ENCODE results near the gene CDC42EP5. TPM values are rescaled to one million over a fixed set of nuclear protein-coding genes. Genes with fewer than 3 reads are reported as not detected.

The CDC42EP5 gene
- polyA plus RNA-seq, 3 donors, result not detected

- WGBS (ENCODE audit: insufficient coverage), result 94% methylated on average over 11 of the region's 27 CpGs
These were observed 11.9 kb downstream of the CDC42EP5 start for GRCh38 chr19:54461210-54461609.

GRCh38 chr19:54460230-54461005 is 12.7 kb downstream of the CDC42EP5 start:
- Histone ChIP-seq H2AFZ (ENCODE audit: insufficient read depth, low read depth, low read length, poor library complexity, severe bottlenecking) (no peak overlapping the region), H3K9ac (ENCODE audit: insufficient read depth, low read length, poor library complexity, severe bottlenecking) (no peak overlapping the region), H3K4me2 (replicated peaks; ENCODE audit: extremely low read depth, low read length, poor library complexity, severe bottlenecking) (no peak overlapping the region), H3K9me3 (replicated peaks in 1 of 2; ENCODE audit: control insufficient read depth in 1 of 2, insufficient read depth in 1 of 2, low read length in 2 of 2) (peaks cover 0 to 3% of the 10 kb centered on the region in 2 donors), H3K4me1 (ENCODE audit: control insufficient read depth in 1 of 2, insufficient read depth in 2 of 2, low read length in 2 of 2) (peaks cover 33 to 42% of the 10 kb centered on the region in 2 donors), H3K79me2 (ENCODE audit: insufficient read depth, low read length) (peaks cover 48% of the 10 kb centered on the region), H3K36me3 (replicated peaks in 1 of 2; ENCODE audit: control insufficient read depth in 1 of 2, insufficient read depth in 2 of 2, low read length in 2 of 2) (peaks cover 67 to 68% of the 10 kb centered on the region in 2 donors), H3K27ac (ENCODE audit: low read depth in 1 of 2, low read length in 2 of 2) (no peak overlapping the region), H4K20me1 (ENCODE audit: insufficient read depth, low read length) (peaks cover 75% of the 10 kb centered on the region), H3K27me3 (ENCODE audit: control insufficient read depth in 2 of 2, insufficient read depth in 2 of 2, low read length in 2 of 2) (peaks cover 0 to under 1% of the 10 kb centered on the region in 2 donors), H3K4me3 (replicated peaks in 1 of 3; ENCODE audit: low read depth in 2 of 3, low read length in 3 of 3) (no peak overlapping the region)
- intact Hi-C loops (cut with micrococcal nuclease), result no loop called here
- H3K27ac Mint-ChIP-seq, result peak overlapping the region in 1 of 7 donors; percentile 55
- no peak overlapping the region for H3K4me3 Mint-ChIP-seq
- H3K27me3 Mint-ChIP-seq (ENCODE audit: low read depth in 3 of 3), result peaks cover under 1 to 7% (median 5%) of the 10 kb centered on the region in 3 donors
- DNase-seq, result no peak
- TF ChIP-seq CTCF (IDR thresholded peaks at IDR 0.05), result no peak
- peaks cover 0 to 9% (median 5%) of the 10 kb centered on the region in 7 donors for H3K9me3 Mint-ChIP-seq
- WGBS (ENCODE audit: insufficient coverage), result 81% methylated on average over 19 of the region's 39 CpGs
- peaks cover 53 to 62% of the 10 kb centered on the region in 2 donors for H3K36me3 Mint-ChIP-seq
- H3K4me1 Mint-ChIP-seq, result peaks cover 32% of the 10 kb centered on the region

More at GRCh38 chr19:54461210-54461609, 11.9 kb downstream of the CDC42EP5 start:
- peaks cover 47 to 55% of the 10 kb centered on the region in 2 donors for H3K36me3 Mint-ChIP-seq
- Histone ChIP-seq H3K9me3 (replicated peaks in 1 of 2; ENCODE audit: control insufficient read depth in 1 of 2, insufficient read depth in 1 of 2, low read length in 2 of 2) (peaks cover 0 to 3% of the 10 kb centered on the region in 2 donors), H3K27me3 (ENCODE audit: control insufficient read depth in 2 of 2, insufficient read depth in 2 of 2, low read length in 2 of 2) (peaks cover 0 to 8% of the 10 kb centered on the region in 2 donors), H3K27ac (ENCODE audit: low read depth in 1 of 2, low read length in 2 of 2) (no peak overlapping the region), H3K79me2 (ENCODE audit: insufficient read depth, low read length) (peaks cover 40% of the 10 kb centered on the region), H3K36me3 (replicated peaks in 1 of 2; ENCODE audit: control insufficient read depth in 1 of 2, insufficient read depth in 2 of 2, low read length in 2 of 2) (peaks cover 59 to 60% of the 10 kb centered on the region in 2 donors), H3K9ac (ENCODE audit: insufficient read depth, low read length, poor library complexity, severe bottlenecking) (no peak overlapping the region), H2AFZ (ENCODE audit: insufficient read depth, low read depth, low read length, poor library complexity, severe bottlenecking) (no peak overlapping the region), H3K4me2 (replicated peaks; ENCODE audit: extremely low read depth, low read length, poor library complexity, severe bottlenecking) (no peak overlapping the region), H3K4me3 (replicated peaks in 1 of 3; ENCODE audit: low read depth in 2 of 3, low read length in 3 of 3) (no peak overlapping the region), H3K4me1 (ENCODE audit: control insufficient read depth in 1 of 2, insufficient read depth in 2 of 2, low read length in 2 of 2) (peaks cover 33 to 42% of the 10 kb centered on the region in 2 donors), H4K20me1 (ENCODE audit: insufficient read depth, low read length) (peaks cover 67% of the 10 kb centered on the region)
- H3K27me3 Mint-ChIP-seq (ENCODE audit: low read depth in 3 of 3), result peaks cover 8 to 15% (median 13%) of the 10 kb centered on the region in 3 donors
- no peak for DNase-seq
- H3K9me3 Mint-ChIP-seq, result peaks cover 0 to 13% (median 9%) of the 10 kb centered on the region in 7 donors
- intact Hi-C loops (cut with micrococcal nuclease), result no loop called here
- peaks cover 32% of the 10 kb centered on the region for H3K4me1 Mint-ChIP-seq
- peak overlapping the region in 1 of 7 donors; percentile 37 for H3K27ac Mint-ChIP-seq
- peak overlapping the region in 1 of 2 donors; percentile 24 for H3K4me3 Mint-ChIP-seq
- no peak for TF ChIP-seq CTCF (IDR thresholded peaks at IDR 0.05)

Measured in CD14-positive monocyte (primary cell).